ENCODE results near the gene SETD5.

Gene SETD5

GRCh38 chr3:9395570-9396300, 1.7 kb upstream of the SETD5 start:
- Histone ChIP-seq H3K4me1 (ENCODE audit: insufficient read depth, low read length) (peaks cover 51% of the 10 kb centered on the region), H3K4me3 (ENCODE audit: low read depth in 1 of 2, low read length in 2 of 2) (peak overlapping the region; percentile 36 to 65), H3K9ac (ENCODE audit: low read depth, low read length) (peak overlapping the region; percentile 94), H3K36me3 (ENCODE audit: insufficient read depth, low read length) (peaks cover 57% of the 10 kb centered on the region), H3K27ac (ENCODE audit: low read length) (peak overlapping the region; percentile 95), H3K4me2 (ENCODE audit: insufficient read depth, low read length) (peak overlapping the region; percentile 82), H2AFZ (ENCODE audit: low read depth, low read length) (peak overlapping the region; percentile 51), H3K79me2 (ENCODE audit: insufficient read depth, low read length) (peaks cover 89% of the 10 kb centered on the region), H3K9me3 (ENCODE audit: insufficient read depth, low read length, severe bottlenecking) (no peaks in the 10 kb centered on the region), H3K27me3 (ENCODE audit: insufficient read depth, low read length, poor library complexity) (no peaks in the 10 kb centered on the region), H4K20me1 (ENCODE audit: insufficient read depth, low read length) (peaks cover 80% of the 10 kb centered on the region)
- no peak for TF ChIP-seq EZH2 (IDR thresholded peaks at IDR 0.05; ENCODE audit: borderline replicate concordance, low read depth, low read length, severe bottlenecking)
- TF ChIP-seq, protein P1, sequence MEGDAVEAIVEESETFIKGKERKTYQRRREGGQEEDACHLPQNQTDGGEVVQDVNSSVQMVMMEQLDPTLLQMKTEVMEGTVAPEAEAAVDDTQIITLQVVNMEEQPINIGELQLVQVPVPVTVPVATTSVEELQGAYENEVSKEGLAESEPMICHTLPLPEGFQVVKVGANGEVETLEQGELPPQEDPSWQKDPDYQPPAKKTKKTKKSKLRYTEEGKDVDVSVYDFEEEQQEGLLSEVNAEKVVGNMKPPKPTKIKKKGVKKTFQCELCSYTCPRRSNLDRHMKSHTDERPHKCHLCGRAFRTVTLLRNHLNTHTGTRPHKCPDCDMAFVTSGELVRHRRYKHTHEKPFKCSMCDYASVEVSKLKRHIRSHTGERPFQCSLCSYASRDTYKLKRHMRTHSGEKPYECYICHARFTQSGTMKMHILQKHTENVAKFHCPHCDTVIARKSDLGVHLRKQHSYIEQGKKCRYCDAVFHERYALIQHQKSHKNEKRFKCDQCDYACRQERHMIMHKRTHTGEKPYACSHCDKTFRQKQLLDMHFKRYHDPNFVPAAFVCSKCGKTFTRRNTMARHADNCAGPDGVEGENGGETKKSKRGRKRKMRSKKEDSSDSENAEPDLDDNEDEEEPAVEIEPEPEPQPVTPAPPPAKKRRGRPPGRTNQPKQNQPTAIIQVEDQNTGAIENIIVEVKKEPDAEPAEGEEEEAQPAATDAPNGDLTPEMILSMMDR (IDR thresholded peaks at IDR 0.05; ENCODE audit: borderline replicate concordance, extremely low read depth, low read length, poor library complexity, severe bottlenecking) = no peak
- DNase-seq = no peak
- no peak for ATAC-seq (ENCODE audit: insufficient read depth, low read depth)

DNA sequence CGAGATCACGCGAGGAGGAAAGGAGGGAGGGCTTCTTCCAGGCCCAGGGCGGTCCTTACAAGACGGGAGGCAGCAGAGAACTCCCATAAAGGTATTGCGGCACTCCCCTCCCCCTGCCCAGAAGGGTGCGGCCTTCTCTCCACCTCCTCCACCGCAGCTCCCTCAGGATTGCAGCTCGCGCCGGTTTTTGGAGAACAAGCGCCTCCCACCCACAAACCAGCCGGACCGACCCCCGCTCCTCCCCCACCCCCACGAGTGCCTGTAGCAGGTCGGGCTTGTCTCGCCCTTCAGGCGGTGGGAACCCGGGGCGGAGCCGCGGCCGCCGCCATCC, 1.1 kb upstream of the SETD5 start:
- Histone ChIP-seq H3K79me2 (ENCODE audit: insufficient read depth, low read length) (peaks cover 89% of the 10 kb centered on the region), H2AFZ (ENCODE audit: low read depth, low read length) (peak overlapping the region; percentile 51), H3K4me3 (ENCODE audit: low read depth in 1 of 2, low read length in 2 of 2) (peak overlapping the region; percentile 36 to 65), H3K27me3 (ENCODE audit: insufficient read depth, low read length, poor library complexity) (no peaks in the 10 kb centered on the region), H3K9me3 (ENCODE audit: insufficient read depth, low read length, severe bottlenecking) (no peaks in the 10 kb centered on the region), H4K20me1 (ENCODE audit: insufficient read depth, low read length) (peaks cover 80% of the 10 kb centered on the region), H3K9ac (ENCODE audit: low read depth, low read length) (peak overlapping the region; percentile 94), H3K27ac (ENCODE audit: low read length) (peak overlapping the region; percentile 95), H3K4me2 (ENCODE audit: insufficient read depth, low read length) (peak overlapping the region; percentile 82), H3K36me3 (ENCODE audit: insufficient read depth, low read length) (peaks cover 52% of the 10 kb centered on the region), H3K4me1 (ENCODE audit: insufficient read depth, low read length) (peaks cover 57% of the 10 kb centered on the region)
- peak; percentile 60 for ATAC-seq (ENCODE audit: insufficient read depth, low read depth)
- DNase-seq = peak; percentile 94
- TF ChIP-seq, protein P1 (IDR thresholded peaks at IDR 0.05; ENCODE audit: borderline replicate concordance, extremely low read depth, low read length, poor library complexity, severe bottlenecking) = no peak
- no peak for TF ChIP-seq EZH2 (IDR thresholded peaks at IDR 0.05; ENCODE audit: borderline replicate concordance, low read depth, low read length, severe bottlenecking)

DNA sequence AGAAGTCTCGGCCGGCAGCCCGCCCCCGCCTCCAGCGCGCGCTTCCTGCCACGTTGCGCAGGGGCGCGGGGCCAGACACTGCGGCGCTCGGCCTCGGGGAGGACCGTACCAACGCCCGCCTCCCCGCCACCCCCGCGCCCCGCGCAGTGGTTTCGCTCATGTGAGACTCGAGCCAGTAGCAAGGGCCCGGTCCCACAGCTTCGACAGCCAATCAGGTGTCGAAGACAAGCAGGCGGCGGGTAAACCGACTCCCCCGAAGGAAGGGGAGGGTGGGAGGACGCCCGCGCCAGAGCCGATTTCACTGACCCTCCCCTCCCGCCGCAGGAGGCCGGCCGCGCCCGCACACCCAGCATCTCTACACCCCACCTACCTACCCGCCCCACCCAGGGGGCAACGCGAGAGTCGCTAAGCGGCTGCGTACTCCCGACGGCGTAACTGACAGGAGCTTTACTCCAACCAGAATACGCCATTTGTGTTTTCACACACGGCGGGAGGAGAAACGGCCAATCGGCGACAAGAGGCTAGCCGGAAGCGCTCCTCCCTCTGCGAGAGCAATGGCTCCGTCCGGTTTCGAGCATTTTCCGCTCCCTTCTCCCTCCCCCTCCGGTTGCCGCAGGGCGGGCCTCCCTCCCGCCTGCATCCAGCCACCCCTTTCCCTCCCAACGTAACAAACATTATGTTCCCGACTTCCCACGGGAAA, 633 bp upstream of the SETD5 start:
- Histone ChIP-seq H3K9me3 (ENCODE audit: insufficient read depth, low read length, severe bottlenecking) (no peaks in the 10 kb centered on the region), H3K27me3 (ENCODE audit: insufficient read depth, low read length, poor library complexity) (no peaks in the 10 kb centered on the region), H2AFZ (ENCODE audit: low read depth, low read length) (no peak overlapping the region), H3K27ac (ENCODE audit: low read length) (peak overlapping the region; percentile 95), H3K4me3 (ENCODE audit: low read depth in 1 of 2, low read length in 2 of 2) (peak overlapping the region; percentile 36 to 65; a peak in 3 of 4 replicates), H3K36me3 (ENCODE audit: insufficient read depth, low read length) (peaks cover 47% of the 10 kb centered on the region), H3K4me2 (ENCODE audit: insufficient read depth, low read length) (peak overlapping the region; percentile 82), H4K20me1 (ENCODE audit: insufficient read depth, low read length) (peaks cover 79% of the 10 kb centered on the region), H3K9ac (ENCODE audit: low read depth, low read length) (peak overlapping the region; percentile 94), H3K79me2 (ENCODE audit: insufficient read depth, low read length) (peaks cover 89% of the 10 kb centered on the region), H3K4me1 (ENCODE audit: insufficient read depth, low read length) (peaks cover 60% of the 10 kb centered on the region)
- peak; percentile 99 for DNase-seq
- ATAC-seq (ENCODE audit: insufficient read depth, low read depth) = peak; percentile 79
- TF ChIP-seq EZH2 (IDR thresholded peaks at IDR 0.05; ENCODE audit: borderline replicate concordance, low read depth, low read length, severe bottlenecking) = no peak
- TF ChIP-seq, protein P1 (IDR thresholded peaks at IDR 0.05; ENCODE audit: borderline replicate concordance, extremely low read depth, low read length, poor library complexity, severe bottlenecking) = no peak

Measured in DND-41 (cell line).